GM23248 (cell line): ENCODE measurements around the gene TMEM190. TPM values are rescaled to one million over a fixed set of nuclear protein-coding genes. Genes with fewer than 3 reads are reported as not detected.

Experiments used
- DNase-seq: peaks from one replicate; pipeline ENCODE4 v3.0.0-alpha.2; 2015
- H2AFZ ChIP-seq: fragments of 200-600 bp; sonication (generic); 2 replicates; pipeline ENCODE4 v1.6.1; 2016; ENCODE audit warnings: antibody characterized with exemption
- H3F3A ChIP-seq: fragments of 200-600 bp; sonication (generic); 2 replicates; pipeline ENCODE4 v1.6.1; 2016; ENCODE audit warnings: mild to moderate bottlenecking, antibody characterized with exemption, mixed run types; ENCODE audit not compliant: insufficient read depth
- H3K27ac ChIP-seq: fragments of 200-600 bp; sonication (generic); 2 replicates; pipeline ENCODE4 v1.5.1; 2016; ENCODE audit warnings: mild to moderate bottlenecking
- H3K27me3 ChIP-seq: fragments of 200-600 bp; sonication (generic); replicated peaks from 2 replicates; pipeline ENCODE4 v1.6.1; 2016; ENCODE audit warnings: mild to moderate bottlenecking; ENCODE audit not compliant: insufficient read depth
- H3K36me3 ChIP-seq: fragments of 200-600 bp; sonication (generic); 2 replicates; pipeline ENCODE4 v1.6.1; 2016; ENCODE audit warnings: low read depth, mild to moderate bottlenecking
- H3K4me1 ChIP-seq: fragments of 200-600 bp; sonication (generic); 2 replicates; pipeline ENCODE4 v1.6.1; 2016; ENCODE audit warnings: mild to moderate bottlenecking; ENCODE audit not compliant: insufficient read depth
- H3K4me2 ChIP-seq: fragments of 200-600 bp; sonication (generic); one replicate; pipeline ENCODE4 v1.6.1; 2016; ENCODE audit warnings: mild to moderate bottlenecking; ENCODE audit not compliant: unreplicated experiment
- H3K4me3 ChIP-seq: fragments of 200-600 bp; sonication (generic); 2 replicates; pipeline ENCODE4 v1.5.1; 2016; ENCODE audit warnings: mild to moderate bottlenecking
- H3K79me2 ChIP-seq: fragments of 200-600 bp; sonication (generic); 2 replicates; pipeline ENCODE4 v1.6.1; 2016; ENCODE audit warnings: mild to moderate bottlenecking; ENCODE audit not compliant: insufficient read depth
- H3K9ac ChIP-seq: fragments of 200-600 bp; sonication (generic); 2 replicates; pipeline ENCODE4 v1.6.1; 2016; ENCODE audit warnings: mild to moderate bottlenecking
- H3K9me2 ChIP-seq: fragments of 200-600 bp; sonication (generic); 2 replicates; pipeline ENCODE4 v1.6.1; 2016; ENCODE audit warnings: mixed run types, mild to moderate bottlenecking, moderate library complexity; ENCODE audit not compliant: insufficient read depth
- H3K9me3 ChIP-seq: fragments of 200-600 bp; sonication (generic); one replicate; pipeline ENCODE4 v1.6.1; 2017; ENCODE audit warnings: low read depth
- H4K20me1 ChIP-seq: fragments of 200-600 bp; sonication (generic); 2 replicates; pipeline ENCODE4 v1.6.0; 2016; ENCODE audit not compliant: insufficient read depth
- EZH2 ChIP-seq: fragments of 200-600 bp; sonication (generic); IDR thresholded peaks from 2 replicates; pipeline ENCODE4 v1.6.1; 2018; ENCODE audit warnings: antibody characterized with exemption, mild to moderate bottlenecking; ENCODE audit not compliant: insufficient read depth, poor library complexity, severe bottlenecking
- EZH2phosphoT487 ChIP-seq: fragments of 200-600 bp; sonication (generic); IDR thresholded peaks from 2 replicates; pipeline ENCODE4 v1.6.1; 2018; ENCODE audit warnings: antibody characterized with exemption, moderate library complexity, mild to moderate bottlenecking, low read depth; ENCODE audit not compliant: insufficient read depth
- WGBS, 2 experiments: methylation state at CpG; one replicate each; pipeline ENCODE4 v1.1.6; 2015 to 2017; ENCODE audit warnings: low lambda C conversion rate in 2 of 2, low coverage in 1 of 2; ENCODE audit errors: missing lambda C conversion rate in 2 of 2; 5-methylcytosine and 5-hydroxymethylcytosine counted together
- in situ Hi-C: fragments of 300-500 bp; cut with MboI; formaldehyde crosslinking; loops from 2 replicates; pipeline ENCODE4 v1.15.0; 2020
- polyA plus RNA-seq: library from polyadenylated mRNA; unstranded; fragments of >200 nt; fragmentation: Nextera tagmentation; extraction: Ambion mirVana; gene quantifications from 2 replicates; pipeline ENCODE4 v1.2.1, GENCODE V29; 2016
- total RNA-seq: library from RNA; depleted of rRNA; stranded (reverse); fragments of >200 nt; shearing (Covaris generic); gene quantifications from 2 replicates; pipeline ENCODE4 v1.2.3, GENCODE V29; 2014

Gene TMEM190
- total and polyA plus RNA-seq, 2 experiments from 2014 or later: not detected

GRCh38 chr19:55339105-55339888 lies 37.3 kb upstream of the TMEM190 start, which contains the start of gene KMT5C:
Gene KMT5C, plus strand, starts transcription at chr19:55339876. Its CDS starts 2,061 bp downstream, at chr19:55341937.
- H3K9me3 ChIP-seq: no peaks in the 10 kb centered on the region
- no peaks in the 10 kb centered on the region for H4K20me1 ChIP-seq
- no peaks in the 10 kb centered on the region; the same call in 1 of the 2 replicates for H3K27me3 ChIP-seq
- no peaks in the 10 kb centered on the region for H3K4me1 ChIP-seq
- no peaks in the 10 kb centered on the region for H3F3A ChIP-seq
- WGBS, 2 experiments: 1% methylated on average over 56 to 63 of the region's 63 CpGs
- H3K4me3 ChIP-seq: peak within 1 kb of the TSS; percentile 77
- H3K79me2 ChIP-seq: peaks cover 8% of the 10 kb centered on the region; the same call in 1 of the 2 replicates
- H3K4me2 ChIP-seq: peak within 1 kb of the TSS; percentile 97
- no peaks in the 10 kb centered on the region for H3K36me3 ChIP-seq
- no peaks in the 10 kb centered on the region for H3K9me2 ChIP-seq
- H3K27ac ChIP-seq: peak within 1 kb of the TSS; percentile 95
- peak within 1 kb of the TSS; percentile 88 for H2AFZ ChIP-seq
- no peak for TF ChIP-seq EZH2
- TF ChIP-seq EZH2phosphoT487: no peak
- DNase-seq: peak; percentile 100
- H3K9ac ChIP-seq: peak within 1 kb of the TSS; percentile 93
- in situ Hi-C loops: no loop called here

DNA sequence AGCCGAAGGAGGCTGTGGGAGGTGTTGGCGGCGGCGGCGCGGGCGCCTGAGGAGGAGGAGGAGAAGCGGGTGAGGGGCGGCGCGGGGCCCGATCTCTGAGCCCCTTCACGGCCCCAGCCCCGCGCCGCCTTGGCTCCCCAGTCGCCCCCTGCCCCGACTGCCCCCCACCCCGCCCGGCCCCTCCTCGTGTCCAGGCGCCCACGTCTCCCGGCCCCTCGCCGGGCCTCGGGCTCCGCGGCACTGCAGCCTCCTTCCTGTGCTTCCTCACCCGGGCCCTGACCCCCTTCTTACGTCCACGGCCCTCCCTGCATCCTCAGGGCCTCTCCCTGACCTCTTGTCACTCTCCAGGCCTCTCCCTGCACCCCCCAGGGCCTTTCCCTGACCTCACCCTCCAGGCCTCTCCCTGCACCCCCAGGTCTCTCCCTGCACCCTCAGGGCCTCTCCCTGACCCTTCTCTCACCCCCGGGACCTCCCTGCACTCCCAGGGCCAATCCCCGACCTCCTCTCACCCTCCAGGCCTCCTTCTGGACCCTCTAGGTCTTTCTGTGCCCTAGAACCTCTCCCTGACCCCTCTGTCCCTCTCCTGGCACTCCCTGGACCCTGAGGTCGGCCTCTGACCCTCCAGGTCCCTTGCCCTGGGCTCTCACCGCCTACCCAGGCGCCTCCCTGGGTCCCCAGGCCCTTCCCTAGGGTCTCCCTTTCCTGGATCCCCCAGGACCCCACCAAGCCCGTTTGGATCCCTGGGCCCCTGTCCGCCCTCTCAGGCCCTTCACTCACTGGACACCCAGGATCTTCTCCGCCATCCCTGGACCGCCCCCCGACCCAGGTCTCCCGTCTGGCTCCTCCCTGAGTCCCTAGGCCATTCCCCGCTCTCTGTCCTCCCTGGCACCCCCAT lies 36.5 kb upstream of the TMEM190 start:
- Histone ChIP-seq H3K4me3 (peak overlapping the region; percentile 77), H3K9me3 (no peaks in the 10 kb centered on the region), H3K27ac (peak overlapping the region; percentile 50), H3K9me2 (no peaks in the 10 kb centered on the region), H3K4me1 (no peaks in the 10 kb centered on the region), H3K9ac (peak overlapping the region; percentile 86), H4K20me1 (no peaks in the 10 kb centered on the region), H3F3A (no peaks in the 10 kb centered on the region), H2AFZ (no peak overlapping the region), H3K27me3 (no peaks in the 10 kb centered on the region; the same call in 1 of the 2 replicates), H3K4me2 (peak overlapping the region; percentile 97), H3K79me2 (peaks cover 8% of the 10 kb centered on the region; the same call in 1 of the 2 replicates), H3K36me3 (no peaks in the 10 kb centered on the region)
- no peak for TF ChIP-seq EZH2
- no peak for TF ChIP-seq EZH2phosphoT487
- no peak for DNase-seq
- 2 to 3% methylated on average over 6 to 36 of the region's 44 CpGs for WGBS, 2 experiments
- in situ Hi-C loops: no loop called here

GRCh38 chr19:55340784-55341147 lies 35.9 kb upstream of the TMEM190 start:
- no peaks in the 10 kb centered on the region for H3K9me2 ChIP-seq
- H3K79me2 ChIP-seq: peaks cover 8% of the 10 kb centered on the region; the same call in 1 of the 2 replicates
- TF ChIP-seq EZH2phosphoT487 (no peak), EZH2 (no peak)
- no peaks in the 10 kb centered on the region for H3K4me1 ChIP-seq
- peak overlapping the region; percentile 86 for H3K9ac ChIP-seq
- H3K36me3 ChIP-seq: no peaks in the 10 kb centered on the region
- H4K20me1 ChIP-seq: no peaks in the 10 kb centered on the region
- peak overlapping the region; percentile 97 for H3K4me2 ChIP-seq
- H2AFZ ChIP-seq: 0 out of 2 replicates have a peak overlapping the region, but pooled peaks have one; percentile 3
- no peaks in the 10 kb centered on the region; the same call in 1 of the 2 replicates for H3K27me3 ChIP-seq
- H3K4me3 ChIP-seq: peak overlapping the region; percentile 77
- H3K27ac ChIP-seq: no peak overlapping the region
- 1 to 4% methylated on average over 15 to 23 of the region's 24 CpGs for WGBS, 2 experiments
- H3K9me3 ChIP-seq: no peaks in the 10 kb centered on the region
- no peaks in the 10 kb centered on the region for H3F3A ChIP-seq
- in situ Hi-C loops: no loop called here
- peak; percentile 53 for DNase-seq

DNA sequence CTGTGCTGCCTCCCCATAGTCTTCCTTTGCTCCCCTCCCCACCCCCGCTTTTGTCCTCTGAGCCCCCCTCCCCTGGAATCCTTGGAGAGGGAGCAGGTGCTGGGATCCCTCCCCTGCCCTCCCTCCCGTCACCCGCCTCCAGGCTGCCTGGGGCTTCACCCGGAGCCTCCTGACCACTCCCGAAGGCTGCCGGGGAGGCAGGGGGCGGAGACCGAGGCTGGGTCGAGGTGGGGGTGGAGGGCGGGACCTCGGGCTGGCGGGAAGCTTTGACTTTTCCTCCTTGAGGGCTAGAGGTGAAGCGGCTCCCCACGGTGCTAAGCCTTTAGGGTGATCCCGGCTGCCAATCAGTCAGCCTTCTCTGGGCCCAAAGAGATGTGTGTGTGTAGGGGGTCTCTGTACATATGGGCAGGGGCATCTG lies 35.4 kb upstream of the TMEM190 start:
- no peaks in the 10 kb centered on the region for H3F3A ChIP-seq
- no peaks in the 10 kb centered on the region for H3K36me3 ChIP-seq
- H3K79me2 ChIP-seq: peaks cover 8% of the 10 kb centered on the region; the same call in 1 of the 2 replicates
- no peak overlapping the region for H3K27ac ChIP-seq
- in situ Hi-C loops: no loop called here
- no peaks in the 10 kb centered on the region for H3K4me1 ChIP-seq
- H3K4me3 ChIP-seq: peak overlapping the region; percentile 77
- H3K9me2 ChIP-seq: no peaks in the 10 kb centered on the region
- H2AFZ ChIP-seq: 0 out of 2 replicates have a peak overlapping the region, but pooled peaks have one; percentile 3
- peak overlapping the region; percentile 86 for H3K9ac ChIP-seq
- WGBS, 2 experiments: 14 to 15% methylated on average over 3 to 15 of the region's 15 CpGs
- no peaks in the 10 kb centered on the region for H4K20me1 ChIP-seq
- no peaks in the 10 kb centered on the region; the same call in 1 of the 2 replicates for H3K27me3 ChIP-seq
- H3K4me2 ChIP-seq: peak overlapping the region; percentile 97
- H3K9me3 ChIP-seq: no peaks in the 10 kb centered on the region
- TF ChIP-seq EZH2phosphoT487: no peak
- TF ChIP-seq EZH2: no peak
- peak; percentile 84 for DNase-seq
